HepG2 (cell line): ENCODE data around the gene RANBP2. TPM values are rescaled to one million over a fixed set of nuclear protein-coding genes. Genes with fewer than 3 reads are reported as not detected.

Source experiments
- ATAC-seq: fragments of 200-7000 bp; cut with Tn5 transposase; 3 replicates; pipeline ENCODE4 v1.9.1; 2020; ENCODE audit warnings: mild to moderate bottlenecking, moderate library complexity
- BruUV-seq: library from RNA; stranded (reverse); fragments of 400-500 nt; replicated peaks from 2 replicates; lab custom pipeline; 2021; lab: Mats Ljungman, UMichigan
- CTCF ChIA-PET: fragments of 300-600 bp; formaldehyde crosslinking; extraction: SDS; loops from one replicate; lab custom pipeline; 2021; ENCODE audit warnings: low total read pairs, inconsistent platforms, low intra/inter-chr PET ratio; lab: Yijun Ruan, JAX
- POLR2A ChIA-PET: fragments of 350-600 bp; sonication (Branson Sonifier 250); formaldehyde crosslinking; loops from one replicate; lab custom pipeline; 2020; ENCODE audit warnings: antibody characterized with exemption, inconsistent platforms; lab: Yijun Ruan, JAX
- DNase-seq: peaks from one replicate; pipeline ENCODE4 v3.0.0-alpha.2; 2015; ENCODE audit warnings: low spot score
- FAIRE-seq: peaks from 3 replicates; lab custom pipeline; 2011; peaks lifted over from hg19 to GRCh38; lab: Jason Lieb, UNC
- H2AFZ ChIP-seq: one replicate; pipeline ENCODE4 v1.6.1; 2011; ENCODE audit warnings: low read length, inconsistent platforms
- H3K27ac ChIP-seq: fragments of 300-600 bp; 3 replicates; pipeline ENCODE4 v1.8.0; 2011; ENCODE audit warnings: mixed run types, mild to moderate bottlenecking, mixed read lengths, low read length, inconsistent platforms; ENCODE audit not compliant: insufficient read depth; ENCODE audit errors: extremely low read length
- H3K27me3 ChIP-seq, 2 experiments: fragments of 200-600 bp in 1 of 2; 2 replicates in 1 of 2; 3 replicates in 1 of 2; pipeline versions ENCODE4 v1.6.0 to v1.8.0; 2011; ENCODE audit warnings: low read length in 2 of 2, mild to moderate bottlenecking in 2 of 2, moderate library complexity in 2 of 2, inconsistent platforms in 1 of 2; ENCODE audit not compliant: insufficient read depth in 2 of 2, control insufficient read depth in 1 of 2
- H3K36me3 ChIP-seq, 2 experiments: fragments of 200-600 bp in 1 of 2; replicated peaks in 1 of 2; 2 replicates in 1 of 2; 3 replicates in 1 of 2; pipeline versions ENCODE4 v1.5.1 to v1.8.0; 2011; ENCODE audit warnings: low read length in 2 of 2, inconsistent platforms in 1 of 2; ENCODE audit not compliant: insufficient read depth in 2 of 2, control insufficient read depth in 1 of 2
- H3K4me1 ChIP-seq: 2 replicates; pipeline ENCODE4 v1.5.1; 2012; ENCODE audit warnings: low read length, inconsistent platforms; ENCODE audit not compliant: insufficient read depth
- H3K4me2 ChIP-seq: 2 replicates; pipeline ENCODE4 v1.6.0; 2011; ENCODE audit warnings: low read depth, low read length, inconsistent platforms
- H3K4me3 ChIP-seq, 3 experiments: fragments of 200-600 bp in 1 of 3; sonication (generic), shearing (Covaris generic) in 1 of 3; replicated peaks in 1 of 3; 2 replicates each; pipeline ENCODE4 v1.5.1; 2011 to 2016; ENCODE audit warnings: low read length in 3 of 3, inconsistent platforms in 2 of 3, low read depth in 2 of 3, mild to moderate bottlenecking in 2 of 3, control low read depth in 1 of 3, mixed read lengths in 1 of 3; ENCODE audit not compliant: insufficient read depth in 1 of 3
- H3K79me2 ChIP-seq: one replicate; pipeline ENCODE4 v1.6.1; 2011; ENCODE audit warnings: low read length, inconsistent platforms; ENCODE audit not compliant: insufficient read depth
- H3K9ac ChIP-seq: 2 replicates; pipeline ENCODE4 v1.6.0; 2011; ENCODE audit warnings: mild to moderate bottlenecking, low read depth, low read length, inconsistent platforms; ENCODE audit not compliant: insufficient read depth
- H3K9me3 ChIP-seq: 2 replicates; pipeline ENCODE4 v1.5.1; 2012; ENCODE audit warnings: mild to moderate bottlenecking, low read length
- H4K20me1 ChIP-seq: 2 replicates; pipeline ENCODE4 v1.6.0; 2011; ENCODE audit warnings: inconsistent platforms, mild to moderate bottlenecking, low read length, moderate library complexity; ENCODE audit not compliant: insufficient read depth
- ARID5B ChIP-seq: IDR thresholded peaks from 2 replicates; pipeline ENCODE4 v1.4.0; 2020; ENCODE audit warnings: mild to moderate bottlenecking, missing genetic modification reagents
- CENPX ChIP-seq: sonication (generic); formaldehyde crosslinking; IDR thresholded peaks from 2 replicates; pipeline ENCODE4 v1.9.0; 2021; ENCODE audit warnings: mild to moderate bottlenecking, missing genetic modification reagents, moderate library complexity
- ELF3 ChIP-seq: IDR thresholded peaks from 2 replicates; pipeline ENCODE4 v1.6.1; 2016; ENCODE audit warnings: missing genetic modification reagents, missing compliant biosample characterization
- FOXP1 ChIP-seq, 2 experiments: fragments of 450-650 bp in 1 of 2; IDR thresholded peaks; 2 replicates each; pipeline ENCODE4 v1.6.1; 2017 to 2018; ENCODE audit warnings: antibody characterized with exemption in 1 of 2
- HMG20A ChIP-seq: IDR thresholded peaks from 2 replicates; pipeline ENCODE4 v1.6.1; 2016; ENCODE audit warnings: borderline replicate concordance
- HOMEZ ChIP-seq: IDR thresholded peaks from 2 replicates; pipeline ENCODE4 v1.6.1; 2016; ENCODE audit warnings: low read depth
- MATR3 ChIP-seq: sonication (generic); formaldehyde crosslinking; IDR thresholded peaks from 2 replicates; pipeline ENCODE4 v1.4.0; 2020; ENCODE audit warnings: missing genetic modification reagents
- NFE2L2 ChIP-seq: fragments of 150-350 bp; IDR thresholded peaks from 2 replicates; pipeline ENCODE4 v1.6.1; 2014; ENCODE audit warnings: low read length
- NFIC ChIP-seq: IDR thresholded peaks from 2 replicates; pipeline ENCODE4 v1.6.1; 2012; ENCODE audit warnings: mild to moderate bottlenecking, low read length, inconsistent platforms
- PHB2 ChIP-seq: fragments of 450-650 bp; IDR thresholded peaks from 2 replicates; pipeline ENCODE4 v1.6.1; 2018; ENCODE audit not compliant: partially characterized antibody
- PPARG ChIP-seq: conservative IDR thresholded peaks from 2 replicates; pipeline ENCODE4 v1.6.1; 2016; ENCODE audit warnings: missing biosample characterization, missing genetic modification reagents
- RARA ChIP-seq: IDR thresholded peaks from 2 replicates; pipeline ENCODE4 v1.6.1; 2016; ENCODE audit warnings: missing genetic modification reagents, missing compliant biosample characterization
- RXRB ChIP-seq: IDR thresholded peaks from 2 replicates; pipeline ENCODE4 v1.6.1; 2016; ENCODE audit warnings: borderline replicate concordance, missing genetic modification reagents, missing compliant biosample characterization
- SMYD3 ChIP-seq: sonication (generic); formaldehyde crosslinking; IDR thresholded peaks from 2 replicates; pipeline ENCODE4 v1.8.1; 2023; ENCODE audit warnings: mild to moderate bottlenecking, missing genetic modification reagents
- SOX5 ChIP-seq: IDR thresholded peaks from 2 replicates; pipeline ENCODE4 v1.6.1; 2016; ENCODE audit warnings: borderline replicate concordance
- SOX6 ChIP-seq, 2 experiments: fragments of 450-650 bp in 1 of 2; sonication (generic) in 1 of 2; formaldehyde crosslinking in 1 of 2; IDR thresholded peaks; 2 replicates each; pipeline versions ENCODE4 v1.4.0 to v1.6.1; 2017 to 2020; ENCODE audit warnings: antibody characterized with exemption in 1 of 2, mild to moderate bottlenecking in 1 of 2, missing genetic modification reagents in 1 of 2
- SRF ChIP-seq: IDR thresholded peaks from 2 replicates; pipeline ENCODE4 v1.6.1; 2011; ENCODE audit warnings: mild to moderate bottlenecking, low read depth, low read length, moderate library complexity
- TEAD3 ChIP-seq: optimal IDR thresholded peaks from 2 replicates; pipeline ENCODE3; 2016; ENCODE audit warnings: borderline replicate concordance
- ZNF468 ChIP-seq: sonication (generic); formaldehyde crosslinking; IDR thresholded peaks from 2 replicates; pipeline ENCODE4 v1.8.0; 2022; ENCODE audit warnings: mild to moderate bottlenecking, moderate library complexity, missing genetic modification reagents
- ZNF556 ChIP-seq: sonication (generic); formaldehyde crosslinking; IDR thresholded peaks from 2 replicates; pipeline ENCODE4 v1.4.0; 2020; ENCODE audit warnings: mild to moderate bottlenecking, missing genetic modification reagents, borderline replicate concordance
- WGBS: methylation state at CpG from one replicate; pipeline ENCODE4 v1.1.6; 2017; ENCODE audit warnings: low lambda C conversion rate; 5-methylcytosine and 5-hydroxymethylcytosine counted together
- in situ Hi-C: cut with HindIII; loops from 2 replicates; pipeline ENCODE4 v1.10.0; 2017; ENCODE audit warnings: low pct_unique_long_range_greater_than_20kb; ENCODE audit not compliant: extremely low pct_ligation_motif_present
- intact Hi-C: fragments of 100-400 bp; cut with micrococcal nuclease; formaldehyde crosslinking; loops from one replicate; pipeline ENCODE4 v1.10.0; 2022; ENCODE audit not compliant: unreplicated experiment
- polyA plus RNA-seq, 8 experiments: library from polyadenylated mRNA; depleted of rRNA in 3 of 8; stranded (reverse) in 7 of 8; unstranded in 1 of 8; fragments of >200 nt; fragmentation: Illumina TruSeq in 4 of 8; extraction: Trizol in 4 of 8; gene quantifications; 2 replicates each; pipeline versions ENCODE4 v1.2.1 to v1.2.3, GENCODE V29; 2011 to 2016; ENCODE audit warnings: low read depth in 4 of 8, missing spikeins in 1 of 8, mixed read lengths in 1 of 8; ENCODE audit not compliant: insufficient read depth in 1 of 8
- total RNA-seq, 5 experiments: library from RNA; depleted of rRNA; stranded (reverse); fragments of >200 nt; fragmentation: Illumina TruSeq; extraction: Trizol; gene quantifications; 2 replicates each; pipeline ENCODE4 v1.2.3, GENCODE V29; 2016; ENCODE audit warnings: low read depth in 1 of 5
- TF ChIP-seq, protein P1 (sequence below): sonication (generic); formaldehyde crosslinking; IDR thresholded peaks from 2 replicates; pipeline ENCODE4 v1.5.0; 2020; ENCODE audit warnings: mild to moderate bottlenecking, missing genetic modification reagents

Gene RANBP2
- total and polyA plus RNA-seq, 2 of the 13 experiments (the other 11 are each of a cell fraction or from before 2014, with no cell fraction given): 12.2 to 87.0 TPM

DNA sequence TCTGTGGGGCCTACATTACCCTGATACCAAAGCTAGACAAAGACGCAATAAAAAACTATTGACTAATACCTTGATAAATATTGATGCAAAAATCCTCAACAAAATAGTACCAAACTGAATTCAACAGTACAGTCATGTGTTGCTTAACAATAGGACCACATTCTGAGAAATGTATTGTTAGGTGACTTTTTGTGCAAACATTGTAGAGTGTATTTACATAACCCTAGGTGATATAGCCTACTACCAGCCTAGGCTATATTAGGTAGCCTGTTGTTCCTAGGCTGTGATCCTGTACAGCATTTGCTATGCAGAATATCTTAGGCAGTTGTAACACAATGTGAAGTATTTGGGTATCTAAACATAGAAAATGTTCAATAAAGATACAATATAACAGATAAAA is 104.0 kb downstream of the RANBP2 start:
- WGBS: 95% methylated on average over 1 of the region's 1 CpG
- H3K9me3 ChIP-seq: peaks cover 12% of the 10 kb centered on the region; the same call in 1 of the 2 replicates
- no peaks in the 10 kb centered on the region for H3K79me2 ChIP-seq
- BruUV-seq: no TSS peak
- H2AFZ ChIP-seq: no peak overlapping the region
- intact Hi-C loops (no loop called here), in situ Hi-C loops (no loop called here)
- CTCF ChIA-PET: no interaction called here
- no peak overlapping the region for H3K4me2 ChIP-seq
- H3K4me3 ChIP-seq: no peak overlapping the region
- H3K27me3 ChIP-seq: no peaks in the 10 kb centered on the region
- H3K27ac ChIP-seq: no peak overlapping the region
- no peak for FAIRE-seq
- no peak overlapping the region for H3K9ac ChIP-seq
- peak; percentile 91 for ATAC-seq
- POLR2A ChIA-PET: no interaction called here
- peaks cover 5 to 29% of the 10 kb centered on the region in 2 experiments for H3K36me3 ChIP-seq
- peak; percentile 56 for DNase-seq
- H4K20me1 ChIP-seq: no peaks in the 10 kb centered on the region
- H3K4me1 ChIP-seq: peaks cover 12% of the 10 kb centered on the region
- no peak for TF ChIP-seq ZNF468 (CRISPR knock-in tag)
- TF ChIP-seq FOXP1 (IDR thresholded peaks at IDR 0.05): no peak
- 0 out of 2 replicates have a peak, but pooled peaks have one; percentile 12 for TF ChIP-seq FOXP1 (CRISPR knock-in tag; IDR thresholded peaks at IDR 0.05)
- no peak for TF ChIP-seq CENPX (CRISPR knock-in tag)
- TF ChIP-seq, protein P1, sequence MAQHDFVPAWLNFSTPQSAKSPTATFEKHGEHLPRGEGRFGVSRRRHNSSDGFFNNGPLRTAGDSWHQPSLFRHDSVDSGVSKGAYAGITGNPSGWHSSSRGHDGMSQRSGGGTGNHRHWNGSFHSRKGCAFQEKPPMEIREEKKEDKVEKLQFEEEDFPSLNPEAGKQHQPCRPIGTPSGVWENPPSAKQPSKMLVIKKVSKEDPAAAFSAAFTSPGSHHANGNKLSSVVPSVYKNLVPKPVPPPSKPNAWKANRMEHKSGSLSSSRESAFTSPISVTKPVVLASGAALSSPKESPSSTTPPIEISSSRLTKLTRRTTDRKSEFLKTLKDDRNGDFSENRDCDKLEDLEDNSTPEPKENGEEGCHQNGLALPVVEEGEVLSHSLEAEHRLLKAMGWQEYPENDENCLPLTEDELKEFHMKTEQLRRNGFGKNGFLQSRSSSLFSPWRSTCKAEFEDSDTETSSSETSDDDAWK: no peak
- peak; percentile 88 for TF ChIP-seq ARID5B (CRISPR knock-in tag)
- no peak for TF ChIP-seq ZNF556 (CRISPR knock-in tag)
- no peak for TF ChIP-seq SOX6 (IDR thresholded peaks at IDR 0.05)
- TF ChIP-seq SOX6 (CRISPR knock-in tag; IDR thresholded peaks at IDR 0.05): peak; percentile 91
- TF ChIP-seq SMYD3 (CRISPR knock-in tag): no peak
- no peak for TF ChIP-seq MATR3 (CRISPR knock-in tag)
- peak; percentile 21; the same call in 1 of the 2 replicates for TF ChIP-seq HMG20A (CRISPR knock-in tag)
- 0 out of 2 replicates have a peak, but pooled peaks have one; percentile 37 for TF ChIP-seq NFIC
- TF ChIP-seq RARA (CRISPR knock-in tag): peak; percentile 48; the same call in 1 of the 2 replicates
- TF ChIP-seq SOX5 (CRISPR knock-in tag): peak; percentile 99
- no peak for TF ChIP-seq NFE2L2
- peak; percentile 48; the same call in 1 of the 2 replicates for TF ChIP-seq HOMEZ (CRISPR knock-in tag)
- 0 out of 2 replicates have a peak, but pooled peaks have one; percentile 44 for TF ChIP-seq SRF
- 0 out of 2 replicates have a peak, but pooled peaks have one; percentile 30 for TF ChIP-seq RXRB (CRISPR knock-in tag)
- TF ChIP-seq TEAD3: no peak
- no peak for TF ChIP-seq PPARG (CRISPR knock-in tag)
- TF ChIP-seq ELF3 (CRISPR knock-in tag): no peak
- TF ChIP-seq PHB2: no peak
